GM12874 (cell line): Measurements from ENCODE around the gene AVPI1.

Experiments used
- TF ChIP-seq, protein P1 (sequence below): IDR thresholded peaks from 2 replicates; pipeline ENCODE4 v1.5.1; 2011; ENCODE audit warnings: low read depth, mild to moderate bottlenecking, control low read depth, low read length, moderate library complexity; ENCODE audit not compliant: insufficient read depth

Gene AVPI1

DNA sequence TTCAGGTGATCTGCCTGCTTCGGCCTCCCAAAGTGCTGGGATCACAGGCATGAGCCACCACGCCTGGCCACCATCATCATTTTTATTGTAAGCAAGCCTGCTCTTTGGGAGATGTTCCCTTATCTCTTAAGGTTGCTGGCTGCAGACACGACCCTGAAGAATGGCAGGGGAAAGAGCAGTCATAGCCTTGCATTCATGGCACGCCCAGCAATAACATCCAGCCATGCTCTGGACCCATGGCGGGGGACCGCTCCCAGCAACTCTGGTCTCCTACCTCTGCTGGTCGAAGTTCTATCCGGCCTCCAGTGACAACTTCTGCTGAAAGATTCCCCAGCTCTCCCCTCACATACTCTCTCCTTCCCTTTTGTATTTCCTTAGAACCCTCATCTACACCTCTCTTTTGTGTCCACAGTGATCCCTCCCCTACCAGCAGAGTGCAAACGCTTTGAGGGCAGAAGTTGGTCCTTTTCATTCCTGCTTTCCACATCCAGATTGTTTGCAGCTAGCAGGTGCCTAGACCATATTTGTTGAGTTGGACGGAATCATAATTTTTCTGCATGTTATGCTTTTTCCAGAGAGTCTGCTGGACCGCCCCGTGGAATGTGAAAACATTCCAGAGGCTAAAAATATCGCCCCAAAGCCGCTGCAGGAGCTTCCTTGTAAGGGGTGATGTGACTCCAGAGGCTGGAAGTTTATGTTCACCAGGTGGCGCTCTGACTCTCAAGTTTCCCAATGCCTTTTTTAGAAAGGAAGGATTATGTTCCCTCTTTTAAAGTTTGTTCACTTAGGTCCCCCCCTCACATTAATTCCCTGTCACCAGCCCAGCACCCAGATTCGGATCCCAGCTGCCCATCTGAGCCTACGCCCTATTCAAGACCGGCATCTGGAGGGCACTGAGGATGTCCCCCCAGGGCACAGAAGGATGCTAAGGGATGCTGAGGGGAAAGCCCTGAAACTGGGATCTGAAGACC lies 22.2 kb upstream of the AVPI1 start:
- TF ChIP-seq, protein P1, sequence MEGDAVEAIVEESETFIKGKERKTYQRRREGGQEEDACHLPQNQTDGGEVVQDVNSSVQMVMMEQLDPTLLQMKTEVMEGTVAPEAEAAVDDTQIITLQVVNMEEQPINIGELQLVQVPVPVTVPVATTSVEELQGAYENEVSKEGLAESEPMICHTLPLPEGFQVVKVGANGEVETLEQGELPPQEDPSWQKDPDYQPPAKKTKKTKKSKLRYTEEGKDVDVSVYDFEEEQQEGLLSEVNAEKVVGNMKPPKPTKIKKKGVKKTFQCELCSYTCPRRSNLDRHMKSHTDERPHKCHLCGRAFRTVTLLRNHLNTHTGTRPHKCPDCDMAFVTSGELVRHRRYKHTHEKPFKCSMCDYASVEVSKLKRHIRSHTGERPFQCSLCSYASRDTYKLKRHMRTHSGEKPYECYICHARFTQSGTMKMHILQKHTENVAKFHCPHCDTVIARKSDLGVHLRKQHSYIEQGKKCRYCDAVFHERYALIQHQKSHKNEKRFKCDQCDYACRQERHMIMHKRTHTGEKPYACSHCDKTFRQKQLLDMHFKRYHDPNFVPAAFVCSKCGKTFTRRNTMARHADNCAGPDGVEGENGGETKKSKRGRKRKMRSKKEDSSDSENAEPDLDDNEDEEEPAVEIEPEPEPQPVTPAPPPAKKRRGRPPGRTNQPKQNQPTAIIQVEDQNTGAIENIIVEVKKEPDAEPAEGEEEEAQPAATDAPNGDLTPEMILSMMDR = peak; percentile 66

DNA sequence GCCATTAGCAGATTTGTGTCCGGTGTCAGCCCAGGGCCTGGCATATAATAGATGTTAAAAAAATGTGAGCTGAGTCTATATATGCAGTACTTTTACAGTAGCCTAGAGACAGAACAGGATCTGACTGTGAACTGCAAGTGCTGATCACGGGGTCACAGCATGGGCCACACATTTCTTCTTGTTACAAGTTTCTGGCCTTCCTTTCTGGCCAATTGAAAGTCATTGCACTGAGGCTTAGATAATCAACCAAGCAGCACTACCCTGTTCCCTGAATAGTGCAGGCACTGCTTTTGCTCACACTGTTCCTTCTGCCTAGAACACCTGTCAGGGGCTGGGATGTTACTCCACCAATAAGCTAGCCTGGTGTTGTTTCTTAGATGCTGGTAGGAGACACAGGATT lies 21.1 kb upstream of the AVPI1 start:
- TF ChIP-seq, protein P1 = no peak

DNA sequence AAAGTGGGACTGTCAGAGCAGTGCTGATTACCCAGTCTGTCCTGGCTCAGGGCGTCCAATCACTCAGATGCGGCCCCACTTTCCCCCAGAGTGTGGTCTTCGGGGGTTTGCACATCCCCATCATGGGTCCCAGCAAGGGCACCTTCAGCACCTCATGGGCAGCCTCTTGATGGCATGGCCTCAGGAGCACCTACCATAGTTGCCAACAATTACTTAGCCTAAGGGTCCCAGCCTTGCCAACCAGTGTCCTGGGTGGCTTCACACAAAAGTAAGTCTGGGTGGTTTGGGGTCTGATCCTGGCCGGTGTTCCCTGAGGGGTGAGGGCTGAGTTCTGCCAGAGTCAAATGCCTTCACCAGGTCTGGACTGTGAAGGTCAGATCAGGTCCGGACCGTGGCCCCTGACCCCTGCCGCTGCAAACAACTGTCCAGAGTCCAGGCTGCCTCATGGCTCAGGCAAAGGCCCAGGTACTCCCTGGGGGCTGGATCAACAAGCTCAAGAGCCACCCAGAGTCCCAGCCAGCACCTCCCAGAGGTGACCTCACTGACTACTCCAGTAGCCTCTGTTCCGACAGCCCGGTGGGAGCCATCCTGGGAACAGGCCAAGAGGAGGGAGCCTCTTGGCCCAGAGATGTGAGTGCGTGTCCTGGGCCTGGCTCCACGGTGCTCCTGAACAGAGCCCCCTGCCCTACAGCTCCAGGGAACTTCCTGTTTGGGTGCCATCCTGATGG lies 20.3 kb upstream of the AVPI1 start:
- TF ChIP-seq, protein P1 = no peak

DNA sequence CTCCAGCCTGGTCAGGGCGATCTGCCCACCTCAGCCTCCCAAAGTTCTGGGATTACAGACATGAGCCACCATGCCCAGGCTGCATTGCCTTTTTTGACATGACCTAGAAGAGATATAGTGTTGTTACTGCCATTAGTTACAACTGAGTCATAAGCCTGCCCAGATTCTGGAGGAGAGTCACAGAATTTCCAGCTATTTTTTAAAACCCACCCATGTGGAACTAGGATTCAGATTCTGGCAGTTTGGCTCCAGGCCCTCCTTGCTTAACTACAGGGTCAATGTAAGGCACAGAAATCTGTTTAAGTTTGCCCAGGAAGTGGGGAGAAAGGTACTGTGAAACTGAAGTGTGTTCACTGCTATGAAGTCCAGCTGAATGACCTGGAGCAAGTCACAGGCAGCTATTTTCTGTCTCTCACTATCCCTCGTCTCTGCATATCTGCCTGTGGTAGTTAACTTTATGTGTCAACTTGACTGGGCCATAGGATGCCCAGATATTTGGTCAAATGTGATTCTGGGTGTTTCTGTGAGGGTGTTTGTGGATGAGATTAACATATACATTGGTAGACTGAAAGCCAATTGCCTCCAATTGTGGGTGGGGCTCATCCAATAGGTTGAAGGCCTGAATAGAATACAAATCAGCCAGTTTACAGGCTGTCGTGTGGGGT lies 18.1 kb upstream of the AVPI1 start:
- TF ChIP-seq, protein P1 = no peak

DNA sequence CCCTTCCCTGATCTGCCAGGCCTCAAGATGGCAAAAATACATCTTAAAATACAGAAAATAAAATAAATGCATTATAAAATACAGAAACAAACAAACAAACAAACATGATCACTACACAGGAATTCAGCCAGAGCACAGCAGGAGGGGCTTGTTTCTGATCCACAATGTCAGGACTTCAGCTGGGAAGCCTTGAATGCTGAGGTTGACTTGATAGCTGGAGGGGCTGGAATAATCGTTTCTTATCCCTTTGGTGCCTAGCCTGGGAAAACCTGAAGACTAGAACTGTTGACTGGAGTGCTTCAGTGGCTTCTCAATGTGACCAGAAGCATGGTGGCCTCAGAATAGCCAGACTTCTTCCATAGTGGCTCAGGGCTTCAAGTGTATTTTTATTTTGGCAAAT lies 17.3 kb upstream of the AVPI1 start:
- TF ChIP-seq, protein P1 = no peak

DNA sequence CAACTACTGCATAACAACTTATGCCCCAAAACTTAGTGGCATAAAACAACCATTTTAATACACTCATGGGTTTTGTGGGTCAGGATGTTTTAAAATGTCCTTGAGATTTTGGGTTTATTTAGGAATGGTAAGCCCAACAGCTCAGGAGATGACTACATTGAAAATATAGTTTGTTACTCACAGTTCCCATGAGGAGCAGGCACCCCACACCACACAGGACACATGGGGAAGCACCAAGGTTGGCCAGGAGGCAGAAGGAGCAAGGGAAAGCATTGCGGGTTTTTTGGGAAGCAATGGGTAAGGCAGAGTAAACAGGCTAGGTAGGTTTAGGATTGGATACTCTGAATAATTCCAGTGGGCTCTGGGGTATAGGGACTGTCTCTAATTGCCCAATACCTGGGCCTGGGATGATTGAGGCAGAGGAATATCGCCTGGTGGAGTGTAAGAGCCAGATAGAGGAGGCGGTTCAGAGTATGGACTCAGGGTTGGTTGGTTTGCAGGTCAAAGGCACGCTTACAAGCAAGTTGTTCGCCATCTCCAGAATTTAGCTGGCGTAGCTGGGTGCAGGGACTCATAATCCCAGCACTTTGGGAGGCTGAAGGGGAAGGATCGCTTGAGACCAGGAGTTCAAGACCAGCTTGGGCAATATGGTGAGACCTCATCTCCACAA lies 16.5 kb upstream of the AVPI1 start:
- TF ChIP-seq, protein P1 = no peak
